NT2/D1 (cell line): ENCODE measurements around the gene TSFM.

Experiments
- DNase-seq: peaks from one replicate; pipeline ENCODE4 v3.0.0-alpha.2; 2011; ENCODE audit warnings: low read depth, low spot score
- H3K27me3 ChIP-seq: 2 replicates; pipeline ENCODE4 v1.6.0; 2011; ENCODE audit warnings: mild to moderate bottlenecking; ENCODE audit not compliant: insufficient read length, insufficient read depth
- H3K36me3 ChIP-seq: 2 replicates; pipeline ENCODE4 v1.6.1; 2011; ENCODE audit warnings: mild to moderate bottlenecking, low read length, mixed read lengths; ENCODE audit not compliant: insufficient read depth, insufficient read length
- H3K4me1 ChIP-seq: 2 replicates; pipeline ENCODE4 v1.5.1; 2011; ENCODE audit not compliant: insufficient read depth, insufficient read length
- H3K4me3 ChIP-seq: 2 replicates; pipeline ENCODE4 v1.5.1; 2011; ENCODE audit warnings: low read depth; ENCODE audit not compliant: insufficient read length
- H3K9ac ChIP-seq: 2 replicates; pipeline ENCODE4 v1.6.0; 2011; ENCODE audit warnings: low read depth; ENCODE audit not compliant: insufficient read length
- H3K9me3 ChIP-seq: 2 replicates; pipeline ENCODE4 v1.5.1; 2011; ENCODE audit warnings: mild to moderate bottlenecking, low read length; ENCODE audit not compliant: insufficient read depth
- SUZ12 ChIP-seq: IDR thresholded peaks from 2 replicates; pipeline ENCODE4 v1.6.1; 2011; ENCODE audit not compliant: insufficient read length, insufficient read depth; ENCODE audit errors: extremely low read depth
- YY1 ChIP-seq: IDR thresholded peaks from 2 replicates; pipeline ENCODE4 v1.6.1; 2011; ENCODE audit not compliant: insufficient read length, insufficient read depth
- ZNF274 ChIP-seq: IDR thresholded peaks from 2 replicates; pipeline ENCODE4 v1.6.1; 2011; ENCODE audit warnings: mild to moderate bottlenecking, low read depth, low read length

The TSFM gene

GRCh38 chr12:57777911-57778310, 4.7 kb upstream of the TSFM start:
- Histone ChIP-seq H3K9me3 (no peaks in the 10 kb centered on the region), H3K9ac (no peak overlapping the region), H3K4me3 (no peak overlapping the region), H3K36me3 (peaks cover 13% of the 10 kb centered on the region), H3K4me1 (no peaks in the 10 kb centered on the region), H3K27me3 (no peaks in the 10 kb centered on the region)
- no peak for DNase-seq
- no peak for TF ChIP-seq YY1
- TF ChIP-seq SUZ12, result no peak
- no peak for TF ChIP-seq ZNF274

- DNase-seq, result no peak
- H3K27me3 ChIP-seq, result no peaks in the 10 kb centered on the region
- no peaks in the 10 kb centered on the region for H3K4me1 ChIP-seq
Observed at GRCh38 chr12:57779736-57780135, 2.9 kb upstream of the TSFM start.

GRCh38 chr12:57780284-57780897, 2.2 kb upstream of the TSFM start:
- Histone ChIP-seq H3K36me3 (peaks cover 27% of the 10 kb centered on the region), H3K9me3 (no peaks in the 10 kb centered on the region), H3K9ac (no peak overlapping the region), H3K4me1 (no peaks in the 10 kb centered on the region), H3K4me3 (no peak overlapping the region), H3K27me3 (no peaks in the 10 kb centered on the region)
- TF ChIP-seq SUZ12, result no peak
- DNase-seq, result no peak

More at GRCh38 chr12:57779736-57780135, 2.9 kb upstream of the TSFM start:
- H3K9ac ChIP-seq, result no peak overlapping the region
- H3K9me3 ChIP-seq, result no peaks in the 10 kb centered on the region
- peaks cover 24% of the 10 kb centered on the region for H3K36me3 ChIP-seq
- H3K4me3 ChIP-seq, result no peak overlapping the region
- TF ChIP-seq YY1 (no peak), SUZ12 (no peak)

- peaks cover 33% of the 10 kb centered on the region for H3K36me3 ChIP-seq
- no peak overlapping the region for H3K9ac ChIP-seq
- TF ChIP-seq YY1 (no peak), ZNF274 (no peak), SUZ12 (no peak)
- no peak overlapping the region for H3K4me3 ChIP-seq
- H3K27me3 ChIP-seq, result no peaks in the 10 kb centered on the region
- no peaks in the 10 kb centered on the region for H3K9me3 ChIP-seq
- no peaks in the 10 kb centered on the region for H3K4me1 ChIP-seq
- no peak for DNase-seq
Observed at GRCh38 chr12:57781244-57781643, 1.3 kb upstream of the TSFM start.

GRCh38 chr12:57781801-57782200, 786 bp upstream of the TSFM start:
- peaks cover 38% of the 10 kb centered on the region for H3K36me3 ChIP-seq
- H3K4me3 ChIP-seq, result no peak overlapping the region
- TF ChIP-seq YY1 (no peak), ZNF274 (no peak), SUZ12 (no peak)
- no peaks in the 10 kb centered on the region for H3K9me3 ChIP-seq
- no peak overlapping the region for H3K9ac ChIP-seq
- H3K27me3 ChIP-seq, result no peaks in the 10 kb centered on the region
- no peaks in the 10 kb centered on the region for H3K4me1 ChIP-seq
- no peak for DNase-seq

- no peaks in the 10 kb centered on the region for H3K27me3 ChIP-seq
- peak overlapping the region; percentile 100 for H3K4me3 ChIP-seq
- H3K9ac ChIP-seq, result no peak overlapping the region
- TF ChIP-seq ZNF274 (no peak), YY1 (no peak), SUZ12 (no peak)
- H3K9me3 ChIP-seq, result no peaks in the 10 kb centered on the region
- DNase-seq, result no peak
- H3K4me1 ChIP-seq, result no peaks in the 10 kb centered on the region
- peaks cover 40% of the 10 kb centered on the region for H3K36me3 ChIP-seq
Observed at GRCh38 chr12:57782243-57782607, 362 bp upstream of the TSFM start.

GRCh38 chr12:57783466-57783801, 847 bp downstream of the TSFM start:
- no peaks in the 10 kb centered on the region for H3K9me3 ChIP-seq
- H3K4me3 ChIP-seq, result peak overlapping the region; percentile 100
- no peak for TF ChIP-seq YY1
- TF ChIP-seq SUZ12, result no peak
- TF ChIP-seq ZNF274, result no peak
- DNase-seq, result no peak
- no peaks in the 10 kb centered on the region for H3K27me3 ChIP-seq
- no peaks in the 10 kb centered on the region for H3K4me1 ChIP-seq
- H3K36me3 ChIP-seq, result peaks cover 52% of the 10 kb centered on the region
- H3K9ac ChIP-seq, result peak overlapping the region; percentile 98
